ENCODE data around the gene DTNB.

Gene DTNB

GRCh38 chr2:25499157-25499556, 174.2 kb downstream of the DTNB start:
- no peaks in the 10 kb centered on the region for H3K9me3 ChIP-seq (ENCODE audit: control insufficient read depth, insufficient read depth, low read depth, low read length)
- TF ChIP-seq ZNF704 (tag by site-specific recombination; IDR thresholded peaks at IDR 0.05), result no peak
- no peak for TF ChIP-seq ZNF555 (tag by site-specific recombination; conservative IDR thresholded peaks at IDR 0.05)
- TF ChIP-seq PRDM1 (tag by site-specific recombination; IDR thresholded peaks at IDR 0.05), result no peak
- no peak for TF ChIP-seq ZBTB1 (tag by site-specific recombination; IDR thresholded peaks at IDR 0.05)
- no peak for TF ChIP-seq ZNF513 (tag by site-specific recombination; IDR thresholded peaks at IDR 0.05)
- TF ChIP-seq RBAK (tag by site-specific recombination; IDR thresholded peaks at IDR 0.05), result no peak
- no peak for TF ChIP-seq ZSCAN4 (tag by site-specific recombination; IDR thresholded peaks at IDR 0.05)
- TF ChIP-seq ZNF274 (IDR thresholded peaks at IDR 0.05; ENCODE audit: low read length), result no peak
- TF ChIP-seq ZNF274 (tag by site-specific recombination; IDR thresholded peaks at IDR 0.05; ENCODE audit: borderline replicate concordance), result no peak
- no peak for TF ChIP-seq TRIM28 (IDR thresholded peaks at IDR 0.05; ENCODE audit: borderline replicate concordance, low read length)
- no peak for TF ChIP-seq WT1 (tag by site-specific recombination; IDR thresholded peaks at IDR 0.05)
- no peak for TF ChIP-seq ZIC2 (tag by site-specific recombination; IDR thresholded peaks at IDR 0.05)
- TF ChIP-seq ZNF214 (tag by site-specific recombination; IDR thresholded peaks at IDR 0.05; ENCODE audit: borderline replicate concordance), result no peak
- no peak for TF ChIP-seq ZBTB49 (tag by site-specific recombination; IDR thresholded peaks at IDR 0.05; ENCODE audit: low read depth)
- no peak for TF ChIP-seq ZNF449 (tag by site-specific recombination; IDR thresholded peaks at IDR 0.05)
- no peak for TF ChIP-seq ZNF548 (tag by site-specific recombination; IDR thresholded peaks at IDR 0.05)
- no peak for TF ChIP-seq ZNF701 (tag by site-specific recombination; IDR thresholded peaks at IDR 0.05)
- TF ChIP-seq ZNF473 (tag by site-specific recombination; IDR thresholded peaks at IDR 0.05), result no peak
- peaks cover 5% of the 10 kb centered on the region for H3K4me1 ChIP-seq (ENCODE audit: control insufficient read depth, insufficient read depth, low read length)
- no peak overlapping the region for H3K27ac ChIP-seq (ENCODE audit: extremely low read depth, low read depth, low read length)
- no peak overlapping the region for H3K4me3 ChIP-seq (ENCODE audit: low read depth, low read length)
- POLR2A ChIA-PET, result no interaction called here
- H3K36me3 ChIP-seq (ENCODE audit: control insufficient read depth in 2 of 2, insufficient read depth in 1 of 2, low read length in 2 of 2), result no peaks in the 10 kb centered on the region; a peak in 1 of 3 replicates
- CTCF ChIA-PET, result interaction anchor here (0.6 kb wide), 2 partner anchors 25 to 138 kb away, joined by 3 to 4 read pairs; no protein-coding TSS in a partner anchor

GRCh38 chr2:25497918-25498407, 175.4 kb downstream of the DTNB start:
- ChIA-PET CTCF (interaction anchor here (0.7 kb wide), 1 partner anchor 118 kb away, joined by 3 read pairs; no protein-coding TSS in a partner anchor), POLR2A (no interaction called here)
- no peak overlapping the region for H3K27ac ChIP-seq (ENCODE audit: extremely low read depth, low read depth, low read length)

More at GRCh38 chr2:25497918-25498407, 175.4 kb downstream of the DTNB start:
- no peaks in the 10 kb centered on the region for H3K9me3 ChIP-seq (ENCODE audit: control insufficient read depth, insufficient read depth, low read depth, low read length)
- peaks cover 10% of the 10 kb centered on the region for H3K4me1 ChIP-seq (ENCODE audit: control insufficient read depth, insufficient read depth, low read length)
- TF ChIP-seq SP3 (tag by site-specific recombination; IDR thresholded peaks at IDR 0.05) (no peak), ZNF335 (tag by site-specific recombination; conservative IDR thresholded peaks at IDR 0.05) (0 out of 2 replicates have a peak, but pooled peaks have one; percentile 21), PRDM6 (tag by site-specific recombination; IDR thresholded peaks at IDR 0.05) (0 out of 2 replicates have a peak, but pooled peaks have one; percentile 31)
- H3K4me3 ChIP-seq (ENCODE audit: low read depth, low read length), result no peak overlapping the region
- no peaks in the 10 kb centered on the region; a peak in 1 of 3 replicates for H3K36me3 ChIP-seq (ENCODE audit: control insufficient read depth in 2 of 2, insufficient read depth in 1 of 2, low read length in 2 of 2)
